ENCODE results near the gene VGLL2.
A peak's percentile ranks its signal among the peaks of the same experiment; 100 is the strongest.

The VGLL2 gene

DNA sequence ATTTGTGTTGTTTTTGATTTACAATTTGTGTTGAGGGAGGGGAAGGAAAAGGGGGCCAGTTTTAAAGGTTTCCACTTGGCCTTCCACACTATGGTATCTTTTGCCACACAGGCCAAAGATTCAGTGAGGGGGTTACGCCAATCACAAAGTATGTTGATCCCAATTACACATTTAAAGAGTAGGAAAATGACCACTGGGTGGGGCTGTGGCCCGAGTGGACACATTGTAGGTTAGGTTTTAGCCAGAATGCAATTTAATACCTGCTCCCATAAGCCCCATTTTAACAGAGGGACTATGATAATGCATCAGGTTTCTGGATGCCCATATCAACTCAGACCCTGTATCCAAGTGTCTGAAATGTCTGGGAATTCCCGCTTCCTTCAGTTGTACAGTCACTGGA, 15.6 kb downstream of the VGLL2 start:
- H3K36me3 ChIP-seq (ENCODE audit: insufficient read depth, low read length), result no peaks in the 10 kb centered on the region
- no peaks in the 10 kb centered on the region for H3F3A ChIP-seq (ENCODE audit: insufficient read depth, low read length)
- H3K4me3 ChIP-seq (ENCODE audit: low read depth, low read length, poor library complexity, severe bottlenecking), result no peak overlapping the region
- H3K9me3 ChIP-seq (ENCODE audit: low read length), result no peaks in the 10 kb centered on the region
- H4K20me1 ChIP-seq (ENCODE audit: insufficient read depth, low read length), result no peaks in the 10 kb centered on the region
- H3K9me2 ChIP-seq (ENCODE audit: low read depth, low read length), result no peaks in the 10 kb centered on the region
- no peaks in the 10 kb centered on the region for H3K4me1 ChIP-seq (ENCODE audit: insufficient read depth, low read length, severe bottlenecking)
- H2AFZ ChIP-seq (ENCODE audit: low read length), result no peak overlapping the region
- H3K27me3 ChIP-seq (ENCODE audit: insufficient read depth, low read length), result 0 out of 2 replicates have a peak, but pooled peaks cover 4% of the 10 kb centered on the region
- H3K9ac ChIP-seq (ENCODE audit: low read length), result no peak overlapping the region
- no peak overlapping the region for H3K4me2 ChIP-seq (ENCODE audit: low read length)
- no peaks in the 10 kb centered on the region for H3K79me2 ChIP-seq (ENCODE audit: insufficient read depth, low read length)
- no peak overlapping the region for H3K27ac ChIP-seq (ENCODE audit: low read depth, low read length, poor library complexity, severe bottlenecking)
- TF ChIP-seq, protein P1, sequence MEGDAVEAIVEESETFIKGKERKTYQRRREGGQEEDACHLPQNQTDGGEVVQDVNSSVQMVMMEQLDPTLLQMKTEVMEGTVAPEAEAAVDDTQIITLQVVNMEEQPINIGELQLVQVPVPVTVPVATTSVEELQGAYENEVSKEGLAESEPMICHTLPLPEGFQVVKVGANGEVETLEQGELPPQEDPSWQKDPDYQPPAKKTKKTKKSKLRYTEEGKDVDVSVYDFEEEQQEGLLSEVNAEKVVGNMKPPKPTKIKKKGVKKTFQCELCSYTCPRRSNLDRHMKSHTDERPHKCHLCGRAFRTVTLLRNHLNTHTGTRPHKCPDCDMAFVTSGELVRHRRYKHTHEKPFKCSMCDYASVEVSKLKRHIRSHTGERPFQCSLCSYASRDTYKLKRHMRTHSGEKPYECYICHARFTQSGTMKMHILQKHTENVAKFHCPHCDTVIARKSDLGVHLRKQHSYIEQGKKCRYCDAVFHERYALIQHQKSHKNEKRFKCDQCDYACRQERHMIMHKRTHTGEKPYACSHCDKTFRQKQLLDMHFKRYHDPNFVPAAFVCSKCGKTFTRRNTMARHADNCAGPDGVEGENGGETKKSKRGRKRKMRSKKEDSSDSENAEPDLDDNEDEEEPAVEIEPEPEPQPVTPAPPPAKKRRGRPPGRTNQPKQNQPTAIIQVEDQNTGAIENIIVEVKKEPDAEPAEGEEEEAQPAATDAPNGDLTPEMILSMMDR (IDR thresholded peaks at IDR 0.05; ENCODE audit: low read length), result peak; percentile 26; the same call in 1 of the 2 replicates
- no peak for TF ChIP-seq EZH2 (IDR thresholded peaks at IDR 0.05; ENCODE audit: borderline replicate concordance, low read length)

- Histone ChIP-seq H4K20me1 (ENCODE audit: insufficient read depth, low read length) (no peaks in the 10 kb centered on the region), H3K79me2 (ENCODE audit: insufficient read depth, low read length) (no peaks in the 10 kb centered on the region), H2AFZ (ENCODE audit: low read length) (no peak overlapping the region), H3K9me2 (ENCODE audit: low read depth, low read length) (no peaks in the 10 kb centered on the region), H3K9me3 (ENCODE audit: low read length) (no peaks in the 10 kb centered on the region), H3K4me2 (ENCODE audit: low read length) (no peak overlapping the region), H3F3A (ENCODE audit: insufficient read depth, low read length) (no peaks in the 10 kb centered on the region), H3K4me1 (ENCODE audit: insufficient read depth, low read length, severe bottlenecking) (no peaks in the 10 kb centered on the region), H3K4me3 (ENCODE audit: low read depth, low read length, poor library complexity, severe bottlenecking) (no peak overlapping the region), H3K27me3 (ENCODE audit: insufficient read depth, low read length) (0 out of 2 replicates have a peak, but pooled peaks cover 4% of the 10 kb centered on the region), H3K27ac (ENCODE audit: low read depth, low read length, poor library complexity, severe bottlenecking) (no peak overlapping the region), H3K36me3 (ENCODE audit: insufficient read depth, low read length) (no peaks in the 10 kb centered on the region), H3K9ac (ENCODE audit: low read length) (no peak overlapping the region)
- no peak for TF ChIP-seq EZH2 (IDR thresholded peaks at IDR 0.05; ENCODE audit: borderline replicate concordance, low read length)
- TF ChIP-seq, protein P1 (IDR thresholded peaks at IDR 0.05; ENCODE audit: low read length), result no peak
Measured at GRCh38 chr6:117288083-117288715, 22.8 kb downstream of the VGLL2 start.

DNA sequence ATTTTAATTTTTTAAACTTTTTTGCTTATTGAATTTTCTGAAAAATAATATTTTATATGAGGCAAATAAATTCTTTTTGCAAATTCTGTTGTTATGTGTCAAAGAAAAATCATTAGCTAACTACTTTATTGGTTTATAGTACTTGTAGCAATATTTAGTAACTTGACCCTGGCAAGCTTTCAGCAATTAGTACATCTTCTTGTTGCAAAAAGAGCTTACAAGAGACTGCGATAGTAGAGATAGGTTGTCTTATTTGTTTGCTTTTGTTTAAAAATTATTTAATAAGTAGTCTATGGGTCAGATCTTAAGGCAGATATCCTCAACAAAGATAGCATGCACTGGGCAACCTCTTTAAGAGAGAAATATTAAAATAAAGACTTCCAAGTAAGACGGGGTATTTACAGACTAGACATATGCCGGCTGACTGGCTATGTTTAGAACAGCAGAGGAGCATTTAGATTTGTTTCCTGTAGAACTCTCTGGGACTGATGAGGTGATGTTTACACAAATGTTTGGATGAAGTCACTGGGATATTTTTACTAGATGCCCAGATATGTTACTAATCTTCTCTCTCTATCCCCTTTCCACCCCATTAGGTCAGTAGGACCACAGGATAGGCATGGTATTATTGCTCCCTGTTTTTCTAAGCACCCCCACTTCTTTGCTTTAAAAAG, 25.0 kb downstream of the VGLL2 start:
- Histone ChIP-seq H3K36me3 (ENCODE audit: insufficient read depth, low read length) (no peaks in the 10 kb centered on the region), H2AFZ (ENCODE audit: low read length) (no peak overlapping the region), H4K20me1 (ENCODE audit: insufficient read depth, low read length) (no peaks in the 10 kb centered on the region), H3K9me2 (ENCODE audit: low read depth, low read length) (no peaks in the 10 kb centered on the region), H3K79me2 (ENCODE audit: insufficient read depth, low read length) (no peaks in the 10 kb centered on the region), H3K4me3 (ENCODE audit: low read depth, low read length, poor library complexity, severe bottlenecking) (no peak overlapping the region), H3K27ac (ENCODE audit: low read depth, low read length, poor library complexity, severe bottlenecking) (no peak overlapping the region), H3K4me2 (ENCODE audit: low read length) (no peak overlapping the region), H3K4me1 (ENCODE audit: insufficient read depth, low read length, severe bottlenecking) (no peaks in the 10 kb centered on the region), H3K27me3 (ENCODE audit: insufficient read depth, low read length) (no peaks in the 10 kb centered on the region), H3K9me3 (ENCODE audit: low read length) (no peaks in the 10 kb centered on the region), H3K9ac (ENCODE audit: low read length) (no peak overlapping the region), H3F3A (ENCODE audit: insufficient read depth, low read length) (no peaks in the 10 kb centered on the region)
- TF ChIP-seq EZH2 (IDR thresholded peaks at IDR 0.05; ENCODE audit: borderline replicate concordance, low read length), result no peak
- TF ChIP-seq, protein P1 (IDR thresholded peaks at IDR 0.05; ENCODE audit: low read length), result no peak
